Adrenal gland (tissue), 12 donors: ENCODE data around the gene GAPVD1. TPM values are rescaled to one million over a fixed set of nuclear protein-coding genes. Genes with fewer than 3 reads are reported as not detected.

ENCODE experiments used
- DNase-seq, 7 donors: peaks; one replicate each; pipeline ENCODE4 v3.0.0-alpha.2; 2019 to 2020
- H3K27ac ChIP-seq, 5 donors: fragments of 200-600 bp; sonication (generic) in 4 of 5; 1 replicate in 3 of 5; 2 replicates in 2 of 5; pipeline versions ENCODE4 v1.5.1 to v1.8.0; 2016 to 2020; ENCODE audit warnings: mild to moderate bottlenecking in 1 of 5
- H3K27me3 ChIP-seq: fragments of 200-600 bp; 2 replicates; pipeline ENCODE4 v1.8.0; 2021
- H3K36me3 ChIP-seq, 2 donors: fragments of 200-600 bp; replicated peaks in 1 of 2; 1 replicate in 1 of 2; 2 replicates in 1 of 2; pipeline versions ENCODE4 v1.5.1 to v1.8.0; 2018 to 2022
- H3K4me1 ChIP-seq, 2 donors: fragments of 200-600 bp; replicated peaks in 1 of 2; 1 replicate in 1 of 2; 2 replicates in 1 of 2; pipeline versions ENCODE4 v1.5.1 to v1.8.0; 2018 to 2021
- H3K4me3 ChIP-seq, 4 donors: fragments of 200-600 bp; sonication (generic) in 3 of 4; one replicate each; pipeline ENCODE4 v1.5.1; 2016 to 2018
- H3K9me3 ChIP-seq, 3 donors: fragments of 200-600 bp; sonication (generic) in 1 of 3; replicated peaks in 1 of 3; 1 replicate in 2 of 3; 2 replicates in 1 of 3; pipeline versions ENCODE4 v1.5.1 to v1.8.0; 2016 to 2021
- POLR2A ChIP-seq, 2 donors: fragments of 450-650 bp; IDR thresholded peaks; one replicate each; pipeline ENCODE4 v1.6.1; 2017; ENCODE audit warnings: antibody characterized with exemption in 2 of 2, mild to moderate bottlenecking in 2 of 2, moderate library complexity in 1 of 2
- WGBS, 4 donors: extraction: QIAGEN DNeasy Blood & Tissue Kit in 2 of 4; methylation state at CpG; one replicate each; pipeline versions ENCODE4 v1.1.5 to v1.1.7; 2013 to 2017; 5-methylcytosine and 5-hydroxymethylcytosine counted together
- intact Hi-C, 2 donors: fragments of 100-400 bp; cut with DNase I; formaldehyde crosslinking; loops; one replicate each; pipeline versions ENCODE4 v1.14.1 to v1.15.0; 2022 to 2023
- polyA plus RNA-seq, 3 donors: library from polyadenylated mRNA; stranded (reverse); fragments of 200-250 nt in 2 of 3; fragments of 350-450 nt in 1 of 3; fragmentation: Illumina TruSeq in 1 of 3; extraction: RNeasy Lipid Tissue Mini Kit (QIAGEN cat#74804) in 1 of 3; gene quantifications; one replicate each; pipeline ENCODE4 v1.2.3, GENCODE V29; 2013 to 2014
- total RNA-seq, 9 donors: library from RNA; depleted of rRNA in 4 of 9; stranded (reverse); fragments of >200 nt in 4 of 9; fragments of 120-200 nt in 1 of 9; fragmentation: NEBNext Ultra II Directional in 1 of 9; extraction: Animal tissue kit (Norgen Biotek cat#: 25700) in 1 of 9; gene quantifications; one replicate each; pipeline versions ENCODE4 v1.1.0 to v1.2.4, GENCODE V29; 2013 to 2023
- TF ChIP-seq, protein P1 (sequence below), 6 experiments: fragments of 450-650 bp in 4 of 6; fragments of 200-600 bp in 2 of 6; sonication (generic) in 1 of 6; IDR thresholded peaks; 1 replicate in 5 of 6; 2 replicates in 1 of 6; pipeline versions ENCODE4 v1.5.1 to v1.8.0; 2016 to 2021; ENCODE audit warnings: antibody characterized with exemption in 6 of 6, mild to moderate bottlenecking in 2 of 6, moderate library complexity in 1 of 6
- donor health status: healthy with polysubstance abuse.
- donor health status: Bipolar disorder and iron deficiency.
- donor health status: DM: yes; HTN: yes; CAD: no.
- donor health status: DM: no; HTN: no; CAD: no.
- donor health status: DM: no; HTN: no; CAD: no.
- donor health status: DM: yes; HTN: yes; CAD: no.

Gene GAPVD1
- total and polyA plus RNA-seq, 12 donors, result 7.1 to 63.1 (median 39.3) TPM

DNA sequence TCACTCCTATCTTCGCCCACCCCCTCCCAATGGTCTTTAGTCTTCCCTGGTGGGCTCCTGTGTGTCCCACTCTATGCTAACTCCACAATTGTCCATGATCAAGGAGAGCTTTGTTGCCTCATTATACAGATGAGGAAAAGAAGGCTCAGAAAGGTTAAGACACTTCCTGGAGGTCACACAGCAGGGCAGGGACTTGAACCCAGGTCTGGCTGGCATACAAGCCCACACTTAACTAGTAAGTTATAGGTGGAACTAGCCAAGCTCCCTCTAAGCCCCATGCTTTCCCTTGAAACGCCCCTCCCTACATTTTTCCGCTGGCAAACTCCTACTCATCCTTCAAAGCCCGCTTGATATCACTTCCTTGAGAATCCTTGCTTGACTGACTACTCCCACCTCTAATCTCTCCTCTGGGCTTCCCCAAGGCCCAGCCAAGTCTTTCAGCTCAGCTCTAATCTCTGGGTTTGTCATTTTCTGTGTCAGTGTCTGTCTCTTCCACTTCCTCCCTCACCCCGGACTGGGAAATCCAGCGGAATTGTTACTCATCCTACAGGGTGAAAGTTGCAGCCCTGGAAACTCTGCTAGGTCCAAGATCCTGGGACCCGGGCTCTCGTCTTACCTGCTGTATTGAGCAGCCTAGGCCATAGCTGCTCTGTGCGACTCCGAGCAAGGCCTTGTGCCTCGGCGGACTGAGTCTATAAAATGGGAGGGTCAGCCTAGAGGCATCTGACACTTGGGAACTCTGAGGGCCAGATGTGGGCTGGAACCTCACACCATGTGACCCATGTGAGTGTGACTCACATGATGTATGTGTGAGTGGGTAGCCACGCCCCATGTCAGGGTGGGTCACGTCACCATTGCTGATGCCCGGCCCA is 144.5 kb downstream of the GAPVD1 start:
- DNase-seq, result no peak
- Histone ChIP-seq H3K4me1 (peaks cover 0 to 4% of the 10 kb centered on the region in 2 donors), H3K4me3 (no peak overlapping the region), H3K9me3 (no peaks in the 10 kb centered on the region), H3K27me3 (no peaks in the 10 kb centered on the region), H3K27ac (no peak overlapping the region), H3K36me3 (no peaks in the 10 kb centered on the region)
- intact Hi-C loops, result loop anchor here (5.0 to 10.0 kb wide), 2 partner anchors 229 to 821 kb away; no protein-coding TSS in a partner anchor
- TF ChIP-seq POLR2A (IDR thresholded peaks at IDR 0.05), result no peak
- TF ChIP-seq, protein P1, sequence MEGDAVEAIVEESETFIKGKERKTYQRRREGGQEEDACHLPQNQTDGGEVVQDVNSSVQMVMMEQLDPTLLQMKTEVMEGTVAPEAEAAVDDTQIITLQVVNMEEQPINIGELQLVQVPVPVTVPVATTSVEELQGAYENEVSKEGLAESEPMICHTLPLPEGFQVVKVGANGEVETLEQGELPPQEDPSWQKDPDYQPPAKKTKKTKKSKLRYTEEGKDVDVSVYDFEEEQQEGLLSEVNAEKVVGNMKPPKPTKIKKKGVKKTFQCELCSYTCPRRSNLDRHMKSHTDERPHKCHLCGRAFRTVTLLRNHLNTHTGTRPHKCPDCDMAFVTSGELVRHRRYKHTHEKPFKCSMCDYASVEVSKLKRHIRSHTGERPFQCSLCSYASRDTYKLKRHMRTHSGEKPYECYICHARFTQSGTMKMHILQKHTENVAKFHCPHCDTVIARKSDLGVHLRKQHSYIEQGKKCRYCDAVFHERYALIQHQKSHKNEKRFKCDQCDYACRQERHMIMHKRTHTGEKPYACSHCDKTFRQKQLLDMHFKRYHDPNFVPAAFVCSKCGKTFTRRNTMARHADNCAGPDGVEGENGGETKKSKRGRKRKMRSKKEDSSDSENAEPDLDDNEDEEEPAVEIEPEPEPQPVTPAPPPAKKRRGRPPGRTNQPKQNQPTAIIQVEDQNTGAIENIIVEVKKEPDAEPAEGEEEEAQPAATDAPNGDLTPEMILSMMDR (IDR thresholded peaks at IDR 0.05), result no peak
- WGBS, 4 donors, result 87 to 95% (median 89%) methylated on average over 12 to 15 of the region's 15 CpGs

- 91 to 96% (median 94%) methylated on average over 9 to 13 of the region's 13 CpGs for WGBS, 4 donors
These were observed 145.1 kb downstream of the GAPVD1 start for GRCh38 chr9:125406810-125407087.

GRCh38 chr9:125407432-125407973 is 145.9 kb downstream of the GAPVD1 start:
- WGBS, 4 donors, result 40 to 49% (median 42%) methylated on average over 7 to 17 of the region's 17 CpGs
- DNase-seq, result no peak
- no peak for TF ChIP-seq POLR2A (IDR thresholded peaks at IDR 0.05)
- TF ChIP-seq, protein P1 (IDR thresholded peaks at IDR 0.05), result no peak
- Histone ChIP-seq H3K36me3 (no peaks in the 10 kb centered on the region), H3K27me3 (no peaks in the 10 kb centered on the region), H3K27ac (no peak overlapping the region), H3K4me1 (peaks cover 0 to 4% of the 10 kb centered on the region in 2 donors), H3K9me3 (no peaks in the 10 kb centered on the region), H3K4me3 (peak overlapping the region in 2 of 4 donors; percentile 45 to 61)
- intact Hi-C loops, result loop anchor here (5.0 to 10.0 kb wide), 2 partner anchors 227 to 820 kb away; no protein-coding TSS in a partner anchor

More at GRCh38 chr9:125406810-125407087, 145.1 kb downstream of the GAPVD1 start:
- Histone ChIP-seq H3K4me3 (no peak overlapping the region), H3K9me3 (no peaks in the 10 kb centered on the region), H3K27me3 (no peaks in the 10 kb centered on the region), H3K27ac (no peak overlapping the region), H3K36me3 (no peaks in the 10 kb centered on the region), H3K4me1 (peaks cover 0 to 4% of the 10 kb centered on the region in 2 donors)
- intact Hi-C loops, result loop anchor here (5.0 to 10.0 kb wide), 2 partner anchors 228 to 821 kb away; no protein-coding TSS in a partner anchor
- TF ChIP-seq POLR2A (IDR thresholded peaks at IDR 0.05), result no peak
- TF ChIP-seq, protein P1 (IDR thresholded peaks at IDR 0.05), result no peak
- DNase-seq, result no peak
